Measurements from ENCODE around the gene BCAT1.

DNA sequence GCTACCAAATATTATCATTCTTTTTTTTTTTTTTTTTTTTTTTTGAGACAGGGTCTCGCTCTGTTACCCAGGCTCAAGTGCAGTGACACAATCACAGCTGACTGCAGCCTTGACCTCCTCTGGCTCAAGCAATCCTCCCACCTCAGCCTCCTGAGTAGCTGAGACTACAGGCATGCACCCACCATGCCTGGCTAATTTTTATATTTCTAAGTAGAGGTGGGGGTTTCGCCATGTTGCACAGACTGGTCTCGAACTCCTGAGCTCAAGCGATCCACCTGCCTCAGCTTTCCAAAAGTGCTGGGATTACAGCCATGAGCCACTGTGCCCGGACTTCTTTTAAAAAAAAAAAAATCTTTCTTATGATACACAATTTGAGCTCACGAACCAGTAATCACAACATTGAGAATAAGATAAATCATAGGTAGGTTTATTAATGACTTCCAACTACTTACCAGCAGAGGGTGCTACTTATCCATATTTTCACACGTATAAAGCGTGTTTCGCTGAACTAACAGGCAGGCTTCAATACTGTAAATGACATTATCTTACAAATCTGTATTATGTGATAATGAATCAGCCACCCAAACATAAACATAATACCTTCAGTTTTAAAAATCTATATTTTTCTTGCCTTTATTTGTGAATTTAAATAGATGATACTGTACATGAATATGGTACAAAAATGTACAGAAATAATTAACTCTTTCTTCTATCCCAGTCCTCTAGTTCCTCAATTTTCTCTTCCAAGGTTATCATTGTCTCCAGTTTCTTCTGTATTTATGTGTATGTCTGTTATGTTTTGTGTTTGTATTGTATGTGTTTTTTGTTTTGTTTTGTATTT lies 42.5 kb upstream of the BCAT1 start:
- TF ChIP-seq, protein P1, sequence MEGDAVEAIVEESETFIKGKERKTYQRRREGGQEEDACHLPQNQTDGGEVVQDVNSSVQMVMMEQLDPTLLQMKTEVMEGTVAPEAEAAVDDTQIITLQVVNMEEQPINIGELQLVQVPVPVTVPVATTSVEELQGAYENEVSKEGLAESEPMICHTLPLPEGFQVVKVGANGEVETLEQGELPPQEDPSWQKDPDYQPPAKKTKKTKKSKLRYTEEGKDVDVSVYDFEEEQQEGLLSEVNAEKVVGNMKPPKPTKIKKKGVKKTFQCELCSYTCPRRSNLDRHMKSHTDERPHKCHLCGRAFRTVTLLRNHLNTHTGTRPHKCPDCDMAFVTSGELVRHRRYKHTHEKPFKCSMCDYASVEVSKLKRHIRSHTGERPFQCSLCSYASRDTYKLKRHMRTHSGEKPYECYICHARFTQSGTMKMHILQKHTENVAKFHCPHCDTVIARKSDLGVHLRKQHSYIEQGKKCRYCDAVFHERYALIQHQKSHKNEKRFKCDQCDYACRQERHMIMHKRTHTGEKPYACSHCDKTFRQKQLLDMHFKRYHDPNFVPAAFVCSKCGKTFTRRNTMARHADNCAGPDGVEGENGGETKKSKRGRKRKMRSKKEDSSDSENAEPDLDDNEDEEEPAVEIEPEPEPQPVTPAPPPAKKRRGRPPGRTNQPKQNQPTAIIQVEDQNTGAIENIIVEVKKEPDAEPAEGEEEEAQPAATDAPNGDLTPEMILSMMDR (IDR thresholded peaks at IDR 0.05): peak; percentile 56 to 84 (median 64)
- TF ChIP-seq POLR2A (IDR thresholded peaks at IDR 0.05): no peak
